ENCODE results near the gene IQSEC2. TPM values are rescaled to one million over a fixed set of nuclear protein-coding genes. Genes with fewer than 3 reads are reported as not detected.
A peak's percentile ranks its signal among the peaks of the same experiment; 100 is the strongest.

Gene IQSEC2
- total and polyA plus RNA-seq, 2 of the 13 experiments (the other 11 are each of a cell fraction or from before 2014, with no cell fraction given): 0.13 to 0.21 TPM

DNA sequence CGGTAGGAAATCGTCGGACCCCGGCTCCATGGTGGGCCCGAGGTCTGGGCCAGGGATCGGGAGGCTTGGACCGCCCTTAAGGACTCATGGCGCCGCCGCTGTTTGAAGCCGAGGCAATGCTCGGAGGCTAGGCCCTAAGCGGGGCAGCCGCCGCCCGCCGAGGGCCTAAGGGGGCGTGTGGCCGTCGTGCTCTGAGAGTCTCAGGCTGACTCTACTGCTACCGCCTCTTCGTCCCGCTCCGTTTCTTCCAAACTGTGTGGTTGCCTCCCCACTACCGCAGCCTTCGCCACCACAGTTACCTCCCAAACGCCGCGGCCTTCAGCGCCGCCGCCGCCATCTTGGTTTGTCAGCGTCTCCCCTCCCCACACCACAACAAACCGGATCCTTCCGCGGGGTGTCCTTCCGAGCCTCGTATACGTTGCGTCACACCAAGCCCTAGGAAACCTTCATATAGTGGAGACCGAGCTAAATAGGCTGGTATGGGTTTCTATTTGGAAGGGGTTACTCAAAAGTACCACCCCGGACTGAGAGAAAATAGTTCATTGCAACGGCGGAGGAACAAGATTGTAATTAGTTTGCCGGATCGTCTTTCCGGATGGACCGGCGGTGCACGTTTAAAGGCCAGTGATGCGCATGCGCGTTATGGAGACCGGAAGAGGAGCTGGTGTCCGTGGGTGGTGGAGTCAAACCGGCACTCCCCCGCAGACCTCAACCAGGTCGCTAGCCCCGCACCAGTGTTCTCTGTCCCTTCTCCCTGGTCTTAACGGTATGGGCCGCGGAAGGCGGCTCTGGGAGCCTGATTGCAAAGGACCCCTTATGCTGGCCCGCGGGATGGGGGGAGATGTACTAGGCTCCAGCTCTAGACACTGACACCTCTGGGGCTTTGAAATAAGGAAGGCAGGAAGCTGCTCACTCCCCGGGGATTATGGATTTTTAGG, 56.3 kb downstream of the IQSEC2 start, which contains the start of gene KDM5C (continued):
- peak; percentile 7; the same call in 1 of the 2 replicates for TF ChIP-seq SALL1 (CRISPR knock-in tag; IDR thresholded peaks at IDR 0.05)
- peak; percentile 76; the same call in 1 of the 2 replicates for TF ChIP-seq KDM5A (IDR thresholded peaks at IDR 0.05; ENCODE audit: borderline replicate concordance, low read length)
- no peak for TF ChIP-seq TCF7L2 (IDR thresholded peaks at IDR 0.05; ENCODE audit: low read depth, low read length)
- TF ChIP-seq SMAD9 (CRISPR knock-in tag; IDR thresholded peaks at IDR 0.05): no peak
- TF ChIP-seq, protein P1, sequence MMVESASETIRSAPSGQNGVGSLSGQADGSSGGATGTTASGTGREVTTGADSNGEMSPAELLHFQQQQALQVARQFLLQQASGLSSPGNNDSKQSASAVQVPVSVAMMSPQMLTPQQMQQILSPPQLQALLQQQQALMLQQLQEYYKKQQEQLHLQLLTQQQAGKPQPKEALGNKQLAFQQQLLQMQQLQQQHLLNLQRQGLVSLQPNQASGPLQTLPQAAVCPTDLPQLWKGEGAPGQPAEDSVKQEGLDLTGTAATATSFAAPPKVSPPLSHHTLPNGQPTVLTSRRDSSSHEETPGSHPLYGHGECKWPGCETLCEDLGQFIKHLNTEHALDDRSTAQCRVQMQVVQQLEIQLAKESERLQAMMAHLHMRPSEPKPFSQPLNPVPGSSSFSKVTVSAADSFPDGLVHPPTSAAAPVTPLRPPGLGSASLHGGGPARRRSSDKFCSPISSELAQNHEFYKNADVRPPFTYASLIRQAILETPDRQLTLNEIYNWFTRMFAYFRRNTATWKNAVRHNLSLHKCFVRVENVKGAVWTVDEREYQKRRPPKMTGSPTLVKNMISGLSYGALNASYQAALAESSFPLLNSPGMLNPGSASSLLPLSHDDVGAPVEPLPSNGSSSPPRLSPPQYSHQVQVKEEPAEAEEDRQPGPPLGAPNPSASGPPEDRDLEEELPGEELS (CRISPR knock-in tag; IDR thresholded peaks at IDR 0.05): peak; percentile 29; the same call in 1 of the 2 replicates
- TF ChIP-seq, protein P2, sequence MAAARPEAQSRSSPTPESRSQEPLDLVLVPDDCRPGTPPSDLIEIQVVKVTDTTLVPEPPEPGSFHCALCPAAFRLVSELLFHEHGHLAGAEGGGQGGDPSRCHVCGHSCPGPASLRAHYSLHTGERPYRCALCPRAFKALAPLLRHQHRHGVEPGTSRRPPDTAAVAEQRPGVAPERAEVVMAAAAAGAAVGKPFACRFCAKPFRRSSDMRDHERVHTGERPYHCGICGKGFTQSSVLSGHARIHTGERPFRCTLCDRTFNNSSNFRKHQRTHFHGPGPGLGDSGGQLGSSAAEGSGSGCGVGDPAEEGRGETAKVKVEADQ (CRISPR knock-in tag; IDR thresholded peaks at IDR 0.05; ENCODE audit: borderline replicate concordance): peak; percentile 86; the same call in 1 of the 2 replicates
- no peak for TF ChIP-seq ZNF766 (CRISPR knock-in tag; IDR thresholded peaks at IDR 0.05; ENCODE audit: borderline replicate concordance)
- TF ChIP-seq, protein P3, sequence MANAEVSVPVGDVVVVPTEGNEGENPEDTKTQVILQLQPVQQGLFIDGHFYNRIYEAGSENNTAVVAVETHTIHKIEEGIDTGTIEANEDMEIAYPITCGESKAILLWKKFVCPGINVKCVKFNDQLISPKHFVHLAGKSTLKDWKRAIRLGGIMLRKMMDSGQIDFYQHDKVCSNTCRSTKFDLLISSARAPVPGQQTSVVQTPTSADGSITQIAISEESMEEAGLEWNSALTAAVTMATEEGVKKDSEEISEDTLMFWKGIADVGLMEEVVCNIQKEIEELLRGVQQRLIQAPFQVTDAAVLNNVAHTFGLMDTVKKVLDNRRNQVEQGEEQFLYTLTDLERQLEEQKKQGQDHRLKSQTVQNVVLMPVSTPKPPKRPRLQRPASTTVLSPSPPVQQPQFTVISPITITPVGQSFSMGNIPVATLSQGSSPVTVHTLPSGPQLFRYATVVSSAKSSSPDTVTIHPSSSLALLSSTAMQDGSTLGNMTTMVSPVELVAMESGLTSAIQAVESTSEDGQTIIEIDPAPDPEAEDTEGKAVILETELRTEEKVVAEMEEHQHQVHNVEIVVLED (CRISPR knock-in tag; IDR thresholded peaks at IDR 0.05; ENCODE audit: borderline replicate concordance): peak; percentile 62; the same call in 1 of the 2 replicates
- TF ChIP-seq NFE2 (CRISPR knock-in tag; IDR thresholded peaks at IDR 0.05): no peak
- TF ChIP-seq, protein P4, sequence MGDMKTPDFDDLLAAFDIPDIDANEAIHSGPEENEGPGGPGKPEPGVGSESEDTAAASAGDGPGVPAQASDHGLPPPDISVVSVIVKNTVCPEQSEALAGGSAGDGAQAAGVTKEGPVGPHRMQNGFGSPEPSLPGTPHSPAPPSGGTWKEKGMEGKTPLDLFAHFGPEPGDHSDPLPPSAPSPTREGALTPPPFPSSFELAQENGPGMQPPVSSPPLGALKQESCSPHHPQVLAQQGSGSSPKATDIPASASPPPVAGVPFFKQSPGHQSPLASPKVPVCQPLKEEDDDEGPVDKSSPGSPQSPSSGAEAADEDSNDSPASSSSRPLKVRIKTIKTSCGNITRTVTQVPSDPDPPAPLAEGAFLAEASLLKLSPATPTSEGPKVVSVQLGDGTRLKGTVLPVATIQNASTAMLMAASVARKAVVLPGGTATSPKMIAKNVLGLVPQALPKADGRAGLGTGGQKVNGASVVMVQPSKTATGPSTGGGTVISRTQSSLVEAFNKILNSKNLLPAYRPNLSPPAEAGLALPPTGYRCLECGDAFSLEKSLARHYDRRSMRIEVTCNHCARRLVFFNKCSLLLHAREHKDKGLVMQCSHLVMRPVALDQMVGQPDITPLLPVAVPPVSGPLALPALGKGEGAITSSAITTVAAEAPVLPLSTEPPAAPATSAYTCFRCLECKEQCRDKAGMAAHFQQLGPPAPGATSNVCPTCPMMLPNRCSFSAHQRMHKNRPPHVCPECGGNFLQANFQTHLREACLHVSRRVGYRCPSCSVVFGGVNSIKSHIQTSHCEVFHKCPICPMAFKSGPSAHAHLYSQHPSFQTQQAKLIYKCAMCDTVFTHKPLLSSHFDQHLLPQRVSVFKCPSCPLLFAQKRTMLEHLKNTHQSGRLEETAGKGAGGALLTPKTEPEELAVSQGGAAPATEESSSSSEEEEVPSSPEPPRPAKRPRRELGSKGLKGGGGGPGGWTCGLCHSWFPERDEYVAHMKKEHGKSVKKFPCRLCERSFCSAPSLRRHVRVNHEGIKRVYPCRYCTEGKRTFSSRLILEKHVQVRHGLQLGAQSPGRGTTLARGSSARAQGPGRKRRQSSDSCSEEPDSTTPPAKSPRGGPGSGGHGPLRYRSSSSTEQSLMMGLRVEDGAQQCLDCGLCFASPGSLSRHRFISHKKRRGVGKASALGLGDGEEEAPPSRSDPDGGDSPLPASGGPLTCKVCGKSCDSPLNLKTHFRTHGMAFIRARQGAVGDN (CRISPR knock-in tag; IDR thresholded peaks at IDR 0.05): peak; percentile 75
- TF ChIP-seq, protein P5, sequence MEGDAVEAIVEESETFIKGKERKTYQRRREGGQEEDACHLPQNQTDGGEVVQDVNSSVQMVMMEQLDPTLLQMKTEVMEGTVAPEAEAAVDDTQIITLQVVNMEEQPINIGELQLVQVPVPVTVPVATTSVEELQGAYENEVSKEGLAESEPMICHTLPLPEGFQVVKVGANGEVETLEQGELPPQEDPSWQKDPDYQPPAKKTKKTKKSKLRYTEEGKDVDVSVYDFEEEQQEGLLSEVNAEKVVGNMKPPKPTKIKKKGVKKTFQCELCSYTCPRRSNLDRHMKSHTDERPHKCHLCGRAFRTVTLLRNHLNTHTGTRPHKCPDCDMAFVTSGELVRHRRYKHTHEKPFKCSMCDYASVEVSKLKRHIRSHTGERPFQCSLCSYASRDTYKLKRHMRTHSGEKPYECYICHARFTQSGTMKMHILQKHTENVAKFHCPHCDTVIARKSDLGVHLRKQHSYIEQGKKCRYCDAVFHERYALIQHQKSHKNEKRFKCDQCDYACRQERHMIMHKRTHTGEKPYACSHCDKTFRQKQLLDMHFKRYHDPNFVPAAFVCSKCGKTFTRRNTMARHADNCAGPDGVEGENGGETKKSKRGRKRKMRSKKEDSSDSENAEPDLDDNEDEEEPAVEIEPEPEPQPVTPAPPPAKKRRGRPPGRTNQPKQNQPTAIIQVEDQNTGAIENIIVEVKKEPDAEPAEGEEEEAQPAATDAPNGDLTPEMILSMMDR (CRISPR knock-in tag; IDR thresholded peaks at IDR 0.05): no peak
- TF ChIP-seq DPF2 (CRISPR knock-in tag; IDR thresholded peaks at IDR 0.05; ENCODE audit: borderline replicate concordance, low read depth): no peak
- TF ChIP-seq, protein P6, sequence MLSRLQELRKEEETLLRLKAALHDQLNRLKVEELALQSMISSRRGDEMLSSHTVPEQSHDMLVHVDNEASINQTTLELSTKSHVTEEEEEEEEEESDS (CRISPR knock-in tag; IDR thresholded peaks at IDR 0.05; ENCODE audit: borderline replicate concordance): no peak
- TF ChIP-seq CHD2 (IDR thresholded peaks at IDR 0.05; ENCODE audit: low read depth, low read length): peak; percentile 82
- 0 out of 2 replicates have a peak, but pooled peaks have one; percentile 2 for TF ChIP-seq ZNF235 (CRISPR knock-in tag; IDR thresholded peaks at IDR 0.05; ENCODE audit: borderline replicate concordance)
- TF ChIP-seq MIXL1 (CRISPR knock-in tag; IDR thresholded peaks at IDR 0.05): peak; percentile 88; the same call in 1 of the 2 replicates
